HFFc6 (cell line): ENCODE measurements around the gene IL10RB. TPM values are rescaled to one million over a fixed set of nuclear protein-coding genes. Genes with fewer than 3 reads are reported as not detected.

Source experiments
- DNase-seq: peaks from one replicate; pipeline ENCODE4 v3.0.0-alpha.2; 2018
- H3K27ac Mint-ChIP-seq: 2 replicates; pipeline ENCODE4 v1.8.0; 2020; ENCODE audit warnings: mild to moderate bottlenecking, mixed read lengths
- H3K27me3 Mint-ChIP-seq: 2 replicates; pipeline ENCODE4 v1.8.0; 2021; ENCODE audit warnings: mild to moderate bottlenecking, moderate library complexity, mixed read lengths; ENCODE audit not compliant: insufficient read depth
- H3K36me3 Mint-ChIP-seq: 2 replicates; pipeline ENCODE4 v1.8.0; 2021; ENCODE audit warnings: low read depth, mixed read lengths
- H3K4me1 Mint-ChIP-seq: 2 replicates; pipeline ENCODE4 v1.8.0; 2020; ENCODE audit warnings: low read depth, mixed read lengths
- H3K4me3 Mint-ChIP-seq: 2 replicates; pipeline ENCODE4 v1.8.0; 2020; ENCODE audit warnings: mild to moderate bottlenecking, moderate library complexity, mixed read lengths
- H3K9me3 Mint-ChIP-seq: 2 replicates; pipeline ENCODE4 v1.8.0; 2020; ENCODE audit warnings: mild to moderate bottlenecking, mixed read lengths
- CTCF ChIP-seq: fragments of 200-600 bp; sonication (generic); IDR thresholded peaks from 2 replicates; pipeline ENCODE4 v1.5.0; 2021; ENCODE audit warnings: antibody characterized with exemption, mild to moderate bottlenecking
- total RNA-seq, 6 experiments: library from RNA; stranded (reverse); fragmentation: NEBNext Ultra II Directional; extraction: Animal tissue kit (Norgen Biotek cat#: 25700); gene quantifications; 2 replicates in 1 of 6; 3 replicates in 5 of 6; pipeline ENCODE4 v1.2.3, GENCODE V29; 2021

IL10RB gene
- total RNA-seq, 6 experiments from 2014 or later = 25.5 to 35.3 (median 29.5) TPM

DNA sequence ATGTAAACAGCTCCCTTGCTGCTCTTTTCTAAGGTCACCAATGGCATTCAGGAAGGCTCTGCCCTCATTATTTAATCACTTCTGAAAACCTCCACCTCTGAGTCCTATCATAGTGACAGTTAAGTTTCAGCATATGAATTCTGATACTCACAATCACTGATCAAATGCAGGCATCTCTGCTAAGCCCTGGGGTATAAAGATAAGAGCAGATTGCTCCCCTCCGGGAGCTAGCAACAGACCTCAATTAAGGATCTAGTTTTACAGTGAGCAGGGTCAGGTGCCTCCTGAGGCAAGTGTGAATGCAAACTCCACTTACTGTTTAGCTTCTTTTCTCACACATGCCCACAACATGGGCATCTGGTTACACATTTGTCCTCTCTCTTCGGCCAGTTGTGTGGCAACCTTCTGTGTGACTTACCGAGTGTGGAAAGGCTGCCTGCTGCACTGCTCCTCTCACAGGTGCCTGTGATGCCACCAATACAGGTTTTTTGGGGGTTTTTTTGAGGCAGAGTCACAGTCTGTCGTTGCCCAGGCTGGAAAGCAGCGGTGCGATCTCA lies 15.0 kb downstream of the IL10RB start:
- H3K4me1 Mint-ChIP-seq = peaks cover 13% of the 10 kb centered on the region
- DNase-seq = no peak
- H3K36me3 Mint-ChIP-seq = peaks cover 52% of the 10 kb centered on the region

GRCh38 chr21:33283203-33283602 lies 17.0 kb downstream of the IL10RB start:
- Mint-ChIP-seq H3K36me3 (peaks cover 44% of the 10 kb centered on the region), H3K9me3 (peaks cover 8% of the 10 kb centered on the region), H3K27me3 (no peaks in the 10 kb centered on the region; the same call in 1 of the 2 replicates), H3K4me3 (no peak overlapping the region), H3K4me1 (peaks cover 26% of the 10 kb centered on the region), H3K27ac (no peak overlapping the region)
- no peak for DNase-seq
- no peak for TF ChIP-seq CTCF

More for the DNA sequence above, 15.0 kb downstream of the IL10RB start:
- TF ChIP-seq CTCF = no peak
- Mint-ChIP-seq H3K27me3 (no peaks in the 10 kb centered on the region), H3K27ac (no peak overlapping the region), H3K4me3 (no peak overlapping the region), H3K9me3 (peaks cover 8% of the 10 kb centered on the region)

GRCh38 chr21:33286076-33286475 lies 19.9 kb downstream of the IL10RB start:
- no peak overlapping the region for H3K27ac Mint-ChIP-seq
- H3K27me3 Mint-ChIP-seq = no peaks in the 10 kb centered on the region; the same call in 1 of the 2 replicates

DNA sequence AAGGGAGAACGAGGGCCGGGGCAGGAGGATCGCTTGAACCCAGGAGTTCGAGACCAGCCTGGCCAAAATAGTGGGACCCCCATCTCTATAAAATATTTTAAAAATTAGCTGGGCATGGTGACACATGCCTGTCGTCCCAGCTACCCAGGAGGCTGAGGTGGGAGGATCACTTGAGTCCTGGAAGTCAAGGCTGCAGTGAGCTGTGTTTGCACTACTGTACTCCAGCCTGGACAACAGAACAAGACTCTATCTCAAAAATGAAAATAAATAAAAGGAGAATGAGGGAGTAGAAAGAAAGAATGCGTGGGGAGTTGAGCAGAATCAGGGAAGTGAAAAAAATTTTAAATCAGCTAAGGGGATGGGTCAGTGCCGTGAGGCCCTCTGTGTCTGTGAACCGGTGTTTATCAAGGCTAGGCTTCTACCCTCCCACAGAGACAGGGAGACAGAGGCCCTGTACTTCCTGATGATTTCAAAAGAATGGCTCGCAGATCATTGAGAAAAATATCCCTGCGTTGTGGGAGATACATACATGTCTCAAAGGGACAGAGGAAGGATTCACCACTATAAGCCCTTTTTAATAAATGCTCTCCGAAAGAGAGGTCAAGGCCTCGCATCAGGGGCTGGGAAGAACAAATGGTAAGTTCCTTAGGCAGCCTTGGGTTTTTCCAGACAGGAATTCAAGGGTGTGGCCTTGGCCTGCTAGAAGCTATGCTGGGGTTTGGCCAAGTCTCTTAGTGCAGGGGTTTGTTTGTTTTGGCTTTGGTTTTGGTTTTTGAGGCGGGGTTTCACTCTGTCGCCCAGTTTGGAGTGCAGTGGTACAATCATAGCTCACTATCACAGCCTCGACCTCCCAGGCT lies 20.7 kb downstream of the IL10RB start:
- Mint-ChIP-seq H3K27me3 (no peaks in the 10 kb centered on the region; the same call in none of the 2 replicates), H3K4me1 (peaks cover 20% of the 10 kb centered on the region), H3K27ac (peak overlapping the region; percentile 62), H3K36me3 (peaks cover 17% of the 10 kb centered on the region), H3K9me3 (no peaks in the 10 kb centered on the region), H3K4me3 (no peak overlapping the region)
- DNase-seq = peak; percentile 33
- TF ChIP-seq CTCF = no peak

More at GRCh38 chr21:33286076-33286475, 19.9 kb downstream of the IL10RB start:
- Mint-ChIP-seq H3K9me3 (no peaks in the 10 kb centered on the region), H3K36me3 (peaks cover 19% of the 10 kb centered on the region), H3K4me1 (peaks cover 20% of the 10 kb centered on the region), H3K4me3 (no peak overlapping the region)
- TF ChIP-seq CTCF = no peak
- no peak for DNase-seq

DNA sequence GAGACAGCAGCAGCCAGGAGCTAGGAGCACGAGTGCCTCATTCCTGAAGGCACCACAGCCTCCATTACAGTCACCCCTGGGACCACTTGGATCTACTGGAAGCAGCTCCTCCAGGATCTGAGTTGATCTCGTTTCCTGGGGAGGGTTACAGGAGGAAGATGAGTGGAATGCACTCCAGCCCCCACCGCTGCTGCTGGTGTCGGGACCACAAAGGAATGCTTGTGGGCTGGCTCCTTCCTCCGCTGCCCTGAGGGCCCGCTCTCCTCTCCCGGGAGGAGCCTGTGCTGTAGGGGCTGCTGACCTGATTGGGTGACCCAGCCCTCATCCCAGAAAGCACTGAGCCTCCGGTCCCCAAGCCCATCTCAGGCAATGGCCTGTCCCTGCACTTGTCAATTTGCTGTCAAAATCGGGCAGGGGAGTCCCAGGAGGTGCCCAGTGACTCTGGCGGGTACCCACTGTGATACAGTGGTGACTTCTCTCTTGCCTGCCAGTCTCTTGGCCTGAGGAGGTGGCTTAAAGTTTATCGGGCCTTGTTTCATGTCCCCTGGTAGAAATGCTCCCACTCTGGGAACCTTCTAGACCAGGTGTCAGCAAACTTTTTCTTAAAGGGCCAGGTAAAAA lies 23.1 kb downstream of the IL10RB start:
- Mint-ChIP-seq H3K36me3 (peaks cover 12% of the 10 kb centered on the region), H3K27me3 (no peaks in the 10 kb centered on the region; the same call in none of the 2 replicates), H3K4me1 (peaks cover 20% of the 10 kb centered on the region), H3K9me3 (no peaks in the 10 kb centered on the region), H3K27ac (no peak overlapping the region), H3K4me3 (no peak overlapping the region)
- DNase-seq = no peak
- no peak for TF ChIP-seq CTCF
